GM23248 (cell line): Measurements from ENCODE around the gene DACH2. TPM values are rescaled to one million over a fixed set of nuclear protein-coding genes. Genes with fewer than 3 reads are reported as not detected.

ENCODE experiments used
- DNase-seq: peaks from one replicate; pipeline ENCODE4 v3.0.0-alpha.2; 2015
- H2AFZ ChIP-seq: fragments of 200-600 bp; sonication (generic); 2 replicates; pipeline ENCODE4 v1.6.1; 2016; ENCODE audit warnings: antibody characterized with exemption
- H3F3A ChIP-seq: fragments of 200-600 bp; sonication (generic); 2 replicates; pipeline ENCODE4 v1.6.1; 2016; ENCODE audit warnings: mild to moderate bottlenecking, antibody characterized with exemption, mixed run types; ENCODE audit not compliant: insufficient read depth
- H3K27ac ChIP-seq: fragments of 200-600 bp; sonication (generic); 2 replicates; pipeline ENCODE4 v1.5.1; 2016; ENCODE audit warnings: mild to moderate bottlenecking
- H3K27me3 ChIP-seq: fragments of 200-600 bp; sonication (generic); replicated peaks from 2 replicates; pipeline ENCODE4 v1.6.1; 2016; ENCODE audit warnings: mild to moderate bottlenecking; ENCODE audit not compliant: insufficient read depth
- H3K36me3 ChIP-seq: fragments of 200-600 bp; sonication (generic); 2 replicates; pipeline ENCODE4 v1.6.1; 2016; ENCODE audit warnings: low read depth, mild to moderate bottlenecking
- H3K4me1 ChIP-seq: fragments of 200-600 bp; sonication (generic); 2 replicates; pipeline ENCODE4 v1.6.1; 2016; ENCODE audit warnings: mild to moderate bottlenecking; ENCODE audit not compliant: insufficient read depth
- H3K4me2 ChIP-seq: fragments of 200-600 bp; sonication (generic); one replicate; pipeline ENCODE4 v1.6.1; 2016; ENCODE audit warnings: mild to moderate bottlenecking; ENCODE audit not compliant: unreplicated experiment
- H3K4me3 ChIP-seq: fragments of 200-600 bp; sonication (generic); 2 replicates; pipeline ENCODE4 v1.5.1; 2016; ENCODE audit warnings: mild to moderate bottlenecking
- H3K79me2 ChIP-seq: fragments of 200-600 bp; sonication (generic); 2 replicates; pipeline ENCODE4 v1.6.1; 2016; ENCODE audit warnings: mild to moderate bottlenecking; ENCODE audit not compliant: insufficient read depth
- H3K9ac ChIP-seq: fragments of 200-600 bp; sonication (generic); 2 replicates; pipeline ENCODE4 v1.6.1; 2016; ENCODE audit warnings: mild to moderate bottlenecking
- H3K9me2 ChIP-seq: fragments of 200-600 bp; sonication (generic); 2 replicates; pipeline ENCODE4 v1.6.1; 2016; ENCODE audit warnings: mixed run types, mild to moderate bottlenecking, moderate library complexity; ENCODE audit not compliant: insufficient read depth
- H3K9me3 ChIP-seq: fragments of 200-600 bp; sonication (generic); one replicate; pipeline ENCODE4 v1.6.1; 2017; ENCODE audit warnings: low read depth
- H4K20me1 ChIP-seq: fragments of 200-600 bp; sonication (generic); 2 replicates; pipeline ENCODE4 v1.6.0; 2016; ENCODE audit not compliant: insufficient read depth
- EZH2 ChIP-seq: fragments of 200-600 bp; sonication (generic); IDR thresholded peaks from 2 replicates; pipeline ENCODE4 v1.6.1; 2018; ENCODE audit warnings: antibody characterized with exemption, mild to moderate bottlenecking; ENCODE audit not compliant: insufficient read depth, poor library complexity, severe bottlenecking
- EZH2phosphoT487 ChIP-seq: fragments of 200-600 bp; sonication (generic); IDR thresholded peaks from 2 replicates; pipeline ENCODE4 v1.6.1; 2018; ENCODE audit warnings: antibody characterized with exemption, moderate library complexity, mild to moderate bottlenecking, low read depth; ENCODE audit not compliant: insufficient read depth
- WGBS, 2 experiments: methylation state at CpG; one replicate each; pipeline ENCODE4 v1.1.6; 2015 to 2017; ENCODE audit warnings: low lambda C conversion rate in 2 of 2, low coverage in 1 of 2; ENCODE audit errors: missing lambda C conversion rate in 2 of 2; 5-methylcytosine and 5-hydroxymethylcytosine counted together
- in situ Hi-C: fragments of 300-500 bp; cut with MboI; formaldehyde crosslinking; loops from 2 replicates; pipeline ENCODE4 v1.15.0; 2020
- polyA plus RNA-seq: library from polyadenylated mRNA; unstranded; fragments of >200 nt; fragmentation: Nextera tagmentation; extraction: Ambion mirVana; gene quantifications from 2 replicates; pipeline ENCODE4 v1.2.1, GENCODE V29; 2016
- total RNA-seq: library from RNA; depleted of rRNA; stranded (reverse); fragments of >200 nt; shearing (Covaris generic); gene quantifications from 2 replicates; pipeline ENCODE4 v1.2.3, GENCODE V29; 2014

Gene DACH2
- total and polyA plus RNA-seq, 2 experiments from 2014 or later, result not detected

DNA sequence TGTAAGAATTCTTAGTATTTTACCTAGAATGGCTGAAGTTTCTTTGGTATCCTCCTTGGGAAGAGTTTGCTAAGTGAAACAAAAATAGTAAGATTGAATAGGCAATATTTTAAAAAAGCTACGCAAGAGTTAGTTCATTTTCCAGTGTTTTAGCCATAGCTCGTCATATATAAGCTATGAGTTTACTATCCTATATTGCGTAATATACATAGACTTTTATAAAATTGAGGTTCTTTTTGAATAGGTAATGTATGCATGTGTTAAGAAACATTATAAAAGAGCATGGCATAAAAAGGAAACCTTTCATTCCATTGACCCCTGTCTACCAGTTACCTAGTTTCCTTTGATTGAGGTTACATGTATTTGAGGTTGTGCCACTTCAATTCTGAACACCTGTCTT is 67.0 kb downstream of the DACH2 start:
- in situ Hi-C loops, result no loop called here
- Histone ChIP-seq H3K9me2 (no peaks in the 10 kb centered on the region), H3K79me2 (no peaks in the 10 kb centered on the region), H3K4me3 (no peak overlapping the region), H3K27ac (no peak overlapping the region), H2AFZ (no peak overlapping the region), H3K36me3 (no peaks in the 10 kb centered on the region), H3K9ac (no peak overlapping the region), H4K20me1 (no peaks in the 10 kb centered on the region), H3K27me3 (no peaks in the 10 kb centered on the region), H3K4me1 (no peaks in the 10 kb centered on the region), H3K4me2 (no peak overlapping the region), H3F3A (no peaks in the 10 kb centered on the region), H3K9me3 (no peaks in the 10 kb centered on the region)
- TF ChIP-seq EZH2, result no peak
- no peak for TF ChIP-seq EZH2phosphoT487
- DNase-seq, result no peak
- 29 to 31% methylated on average over 3 of the region's 3 CpGs for WGBS, 2 experiments

DNA sequence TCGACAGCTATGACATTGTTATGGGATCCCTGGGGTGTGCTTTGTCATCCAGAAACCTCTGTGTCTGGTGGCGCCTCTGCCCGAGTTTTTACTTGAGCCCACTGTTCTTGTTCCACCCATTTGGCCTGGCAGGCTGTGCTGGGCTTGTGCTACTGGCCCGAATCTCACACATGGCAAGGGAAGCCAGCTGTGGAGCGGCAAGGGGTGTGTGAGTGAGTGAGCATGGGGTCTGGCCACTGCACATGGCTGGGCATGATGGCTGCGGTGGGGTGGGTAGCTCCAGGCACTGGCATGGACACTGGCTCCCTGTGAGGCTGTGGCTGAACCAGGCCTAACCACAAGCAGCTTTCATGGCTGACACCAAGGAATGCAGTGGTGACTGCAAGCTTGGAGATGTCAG is 89.2 kb downstream of the DACH2 start:
- Histone ChIP-seq H3K9ac (no peak overlapping the region), H2AFZ (no peak overlapping the region), H3K9me2 (no peaks in the 10 kb centered on the region), H3K79me2 (no peaks in the 10 kb centered on the region), H3K4me2 (no peak overlapping the region), H3K9me3 (no peaks in the 10 kb centered on the region), H4K20me1 (no peaks in the 10 kb centered on the region), H3K4me3 (no peak overlapping the region), H3K36me3 (no peaks in the 10 kb centered on the region), H3K4me1 (no peaks in the 10 kb centered on the region), H3F3A (no peaks in the 10 kb centered on the region), H3K27me3 (no peaks in the 10 kb centered on the region), H3K27ac (no peak overlapping the region)
- 4 to 8% methylated on average over 5 to 6 of the region's 6 CpGs for WGBS, 2 experiments
- no peak for DNase-seq
- in situ Hi-C loops, result no loop called here
- TF ChIP-seq EZH2, result no peak
- TF ChIP-seq EZH2phosphoT487, result no peak

DNA sequence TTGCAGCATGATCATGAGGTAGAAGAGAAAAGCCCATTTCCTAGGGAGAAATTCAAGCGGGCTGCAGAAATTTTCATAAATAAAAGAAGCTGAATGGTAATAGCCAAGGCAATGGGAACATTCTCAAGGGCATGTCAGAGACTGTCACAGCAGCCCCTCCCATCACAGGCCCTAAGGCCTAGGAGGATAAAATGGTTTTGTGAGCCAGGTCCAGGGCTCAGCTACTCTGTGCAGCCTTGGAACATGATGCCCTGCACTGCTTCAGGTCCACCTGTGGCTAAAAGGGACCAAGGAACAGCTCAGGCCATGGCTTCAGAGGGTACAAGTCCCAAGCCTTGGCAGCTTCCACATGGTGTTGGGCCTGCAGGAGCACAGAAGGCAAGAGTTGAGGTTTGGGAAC is 93.3 kb downstream of the DACH2 start:
- Histone ChIP-seq H4K20me1 (no peaks in the 10 kb centered on the region), H2AFZ (no peak overlapping the region), H3K36me3 (no peaks in the 10 kb centered on the region), H3K4me3 (no peak overlapping the region), H3K9me3 (no peaks in the 10 kb centered on the region), H3K27ac (no peak overlapping the region), H3K27me3 (no peaks in the 10 kb centered on the region), H3K79me2 (no peaks in the 10 kb centered on the region), H3K9ac (no peak overlapping the region), H3K4me2 (no peak overlapping the region), H3K4me1 (no peaks in the 10 kb centered on the region), H3F3A (no peaks in the 10 kb centered on the region), H3K9me2 (no peaks in the 10 kb centered on the region)
- in situ Hi-C loops, result no loop called here
- no peak for DNase-seq
- WGBS, 2 experiments, result 54 to 100% methylated on average over 1 of the region's 1 CpG
- no peak for TF ChIP-seq EZH2phosphoT487
- TF ChIP-seq EZH2, result no peak

DNA sequence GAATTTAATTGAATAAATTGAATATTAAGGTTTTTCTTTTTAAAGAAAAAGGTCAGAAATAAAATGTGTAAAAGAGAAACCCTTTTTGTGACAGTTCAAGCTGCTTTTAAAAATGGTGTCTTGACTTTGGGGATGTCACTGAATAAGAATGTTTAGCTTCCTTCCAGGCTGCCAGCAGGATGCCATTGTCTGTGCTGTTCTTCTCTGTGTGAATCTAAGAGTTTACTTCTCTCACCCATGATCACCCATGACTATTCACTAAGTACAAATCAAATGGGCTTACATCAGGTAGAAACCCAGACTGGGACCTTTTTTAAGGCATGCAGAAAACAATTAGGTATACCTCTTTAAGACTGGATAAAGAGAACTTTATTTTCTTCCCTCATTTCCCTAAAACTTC is 115.3 kb downstream of the DACH2 start:
- Histone ChIP-seq H3K4me1 (no peaks in the 10 kb centered on the region), H4K20me1 (no peaks in the 10 kb centered on the region), H3K4me2 (no peak overlapping the region), H3K27me3 (no peaks in the 10 kb centered on the region), H3K9me3 (no peaks in the 10 kb centered on the region), H3K9me2 (no peaks in the 10 kb centered on the region), H3K27ac (no peak overlapping the region), H3K9ac (no peak overlapping the region), H2AFZ (no peak overlapping the region), H3F3A (no peaks in the 10 kb centered on the region), H3K79me2 (no peaks in the 10 kb centered on the region), H3K36me3 (no peaks in the 10 kb centered on the region), H3K4me3 (no peak overlapping the region)
- DNase-seq, result no peak
- no peak for TF ChIP-seq EZH2
- no peak for TF ChIP-seq EZH2phosphoT487
- in situ Hi-C loops, result no loop called here

DNA sequence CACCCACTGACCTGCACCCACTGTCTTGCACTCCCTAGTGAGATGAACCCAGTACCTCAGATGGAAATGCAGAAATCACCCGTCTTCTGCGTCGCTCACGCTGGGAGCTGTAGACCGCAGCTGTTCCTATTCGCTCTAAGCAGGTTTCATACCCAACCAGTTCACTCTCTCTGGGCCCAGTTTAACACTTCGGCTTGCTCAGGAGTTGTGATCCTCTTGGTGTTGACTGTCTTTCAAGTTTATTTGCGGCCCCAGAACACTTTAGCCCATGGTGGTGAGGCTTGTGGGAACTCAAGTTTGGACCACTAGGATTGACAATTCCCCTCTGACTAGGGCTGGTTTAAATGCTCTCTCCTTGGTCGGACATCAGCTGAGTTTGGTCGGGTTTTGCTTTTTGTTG is 147.0 kb downstream of the DACH2 start:
- in situ Hi-C loops, result no loop called here
- Histone ChIP-seq H2AFZ (no peak overlapping the region), H3K36me3 (no peaks in the 10 kb centered on the region), H3K9me2 (no peaks in the 10 kb centered on the region), H3K79me2 (no peaks in the 10 kb centered on the region), H3F3A (no peaks in the 10 kb centered on the region), H3K27ac (no peak overlapping the region), H3K9ac (no peak overlapping the region), H3K9me3 (no peaks in the 10 kb centered on the region), H3K27me3 (no peaks in the 10 kb centered on the region), H3K4me3 (no peak overlapping the region), H3K4me2 (no peak overlapping the region), H4K20me1 (no peaks in the 10 kb centered on the region), H3K4me1 (no peaks in the 10 kb centered on the region)
- no peak for DNase-seq
- WGBS, 2 experiments, result 39 to 53% methylated on average over 9 to 10 of the region's 10 CpGs
- TF ChIP-seq EZH2phosphoT487 (no peak), EZH2 (no peak)
